T-cell (primary cell): ENCODE measurements around the gene SPATA19. TPM values are rescaled to one million over a fixed set of nuclear protein-coding genes. Genes with fewer than 3 reads are reported as not detected.

ENCODE experiments used
- ATAC-seq, 4 experiments: fragments of 200-7000 bp in 3 of 4; fragments of 150-1000 bp in 1 of 4; cut with Tn5 transposase; replicated peaks in 1 of 4; 1 replicate in 3 of 4; 2 replicates in 1 of 4; pipeline ENCODE4 v1.10.0; 2021; ENCODE audit warnings: moderate library complexity in 3 of 4, mild to moderate bottlenecking in 2 of 4, moderate number of reproducible peaks in 1 of 4
- CTCF ChIA-PET, 2 donors: fragments of 300-600 bp; sonication (Branson Sonifier 250); formaldehyde crosslinking; loops; one replicate each; lab custom pipeline; 2022; ENCODE audit warnings: antibody characterized with exemption in 2 of 2; lab: Charles Lee
- POLR2A ChIA-PET, 2 donors: fragments of 300-600 bp; sonication (Branson Sonifier 250); formaldehyde crosslinking; loops; one replicate each; lab custom pipeline; 2022; ENCODE audit warnings: antibody characterized with exemption in 2 of 2; lab: Charles Lee
- DNase-seq, 35 experiments: peaks; one replicate each; pipeline versions ENCODE4 v3.0.0 to v3.0.0-alpha.2; 2013 to 2023
- H3K27ac ChIP-seq: one replicate; pipeline ENCODE4 v1.5.1; 2013; ENCODE audit warnings: low read length
- H3K27me3 ChIP-seq, 2 experiments: replicated peaks in 1 of 2; 1 replicate in 1 of 2; 2 replicates in 1 of 2; pipeline versions ENCODE4 v1.6.1 to v1.7.0; 2013; ENCODE audit warnings: low read length in 1 of 2, mixed read lengths in 1 of 2; ENCODE audit not compliant: control insufficient read depth in 2 of 2, insufficient read depth in 2 of 2; ENCODE audit errors: extremely low read depth in 1 of 2
- H3K36me3 ChIP-seq, 2 donors: 1 replicate in 1 of 2; 2 replicates in 1 of 2; pipeline versions ENCODE4 v1.6.1 to v1.7.0; 2013; ENCODE audit warnings: low read length in 1 of 2; ENCODE audit not compliant: control insufficient read depth in 2 of 2, insufficient read depth in 1 of 2; ENCODE audit errors: extremely low read depth in 1 of 2
- H3K4me1 ChIP-seq, 2 experiments: 1 replicate in 1 of 2; 2 replicates in 1 of 2; pipeline versions ENCODE4 v1.6.1 to v1.7.0; 2013; ENCODE audit warnings: low read length in 2 of 2, mixed read lengths in 1 of 2; ENCODE audit not compliant: insufficient read depth in 2 of 2, control insufficient read depth in 1 of 2; ENCODE audit errors: extremely low read depth in 1 of 2
- H3K4me3 ChIP-seq, 2 donors: 1 replicate in 1 of 2; 2 replicates in 1 of 2; pipeline versions ENCODE4 v1.5.1 to v1.7.0; 2013; ENCODE audit warnings: mild to moderate bottlenecking in 2 of 2, low read length in 1 of 2, moderate library complexity in 1 of 2; ENCODE audit not compliant: control insufficient read depth in 1 of 2; ENCODE audit errors: extremely low read depth in 1 of 2
- H3K9me3 ChIP-seq: 2 replicates; pipeline ENCODE4 v1.7.0; 2013
- H3K27ac Mint-ChIP-seq, 2 donors: one replicate each; pipeline ENCODE4 v1.8.0; 2020 to 2021; ENCODE audit warnings: mild to moderate bottlenecking in 2 of 2, mixed read lengths in 2 of 2
- H3K27me3 Mint-ChIP-seq, 2 donors: one replicate each; pipeline ENCODE4 v1.8.0; 2021 to 2022; ENCODE audit warnings: mixed read lengths in 2 of 2
- H3K36me3 Mint-ChIP-seq: one replicate; pipeline ENCODE4 v1.8.0; 2021; ENCODE audit warnings: mixed read lengths
- H3K4me1 Mint-ChIP-seq, 3 donors: one replicate each; pipeline ENCODE4 v1.8.0; 2020 to 2022; ENCODE audit warnings: mixed read lengths in 3 of 3, mild to moderate bottlenecking in 1 of 3
- H3K4me3 Mint-ChIP-seq, 3 donors: one replicate each; pipeline ENCODE4 v1.8.0; 2020 to 2022; ENCODE audit warnings: mild to moderate bottlenecking in 3 of 3, mixed read lengths in 3 of 3, moderate library complexity in 3 of 3
- H3K9me3 Mint-ChIP-seq, 3 donors: one replicate each; pipeline ENCODE4 v1.8.0; 2020 to 2022; ENCODE audit warnings: mixed read lengths in 3 of 3
- WGBS: methylation state at CpG from one replicate; pipeline ENCODE4 v1.1.5; 2013; ENCODE audit warnings: missing lambda C conversion rate; ENCODE audit not compliant: insufficient coverage; 5-methylcytosine and 5-hydroxymethylcytosine counted together
- total RNA-seq, 35 experiments: library from RNA in 6 of 35; stranded (reverse) in 6 of 35; fragments of 120-200 nt in 1 of 35; gene quantifications; one replicate each; pipeline versions ENCODE4 v1.2.1 to v1.2.4 and lab custom pipeline; 2013 to 2026

The SPATA19 gene
- total RNA-seq, 5 donors from 2014 or later (not counting 1 experiment from before 2014, with no cell fraction given): not detected

- Mint-ChIP-seq H3K4me3 (no peak overlapping the region), H3K36me3 (no peaks in the 10 kb centered on the region), H3K9me3 (no peaks in the 10 kb centered on the region), H3K4me1 (peaks cover 0 to 2% (median 2%) of the 10 kb centered on the region in 3 donors), H3K27ac (no peak overlapping the region), H3K27me3 (peaks cover 14 to 17% of the 10 kb centered on the region in 2 donors)
- no peaks in the 10 kb centered on the region for H3K4me1 ChIP-seq
- no peak for ATAC-seq
- no peak overlapping the region for H3K4me3 ChIP-seq
- POLR2A ChIA-PET: no interaction called here
- 50% methylated on average over 1 of the region's 5 CpGs for WGBS
- no peaks in the 10 kb centered on the region for H3K9me3 ChIP-seq
- no peak for DNase-seq
- H3K36me3 ChIP-seq: no peaks in the 10 kb centered on the region
- H3K27me3 ChIP-seq: peaks cover 0 to 16% of the 10 kb centered on the region in 2 experiments
- CTCF ChIA-PET: no interaction called here
- no peak overlapping the region for H3K27ac ChIP-seq
These were observed 16.4 kb downstream of the SPATA19 start for GRCh38 chr11:133828871-133829270.

GRCh38 chr11:133827556-133827955, 17.8 kb downstream of the SPATA19 start:
- ATAC-seq: no peak
- CTCF ChIA-PET: no interaction called here

GRCh38 chr11:133826866-133827265, 18.4 kb downstream of the SPATA19 start:
- Mint-ChIP-seq H3K36me3 (no peaks in the 10 kb centered on the region), H3K27ac (no peak overlapping the region), H3K9me3 (no peaks in the 10 kb centered on the region), H3K4me3 (no peak overlapping the region), H3K27me3 (peaks cover 12 to 17% of the 10 kb centered on the region in 2 donors), H3K4me1 (no peaks in the 10 kb centered on the region)
- no peaks in the 10 kb centered on the region for H3K9me3 ChIP-seq
- no peaks in the 10 kb centered on the region for H3K4me1 ChIP-seq
- ATAC-seq (no peak), DNase-seq (no peak)
- ChIA-PET POLR2A (no interaction called here), CTCF (no interaction called here)
- no peak overlapping the region for H3K4me3 ChIP-seq
- 74% methylated on average over 3 of the region's 4 CpGs for WGBS
- H3K27me3 ChIP-seq: peaks cover 0 to 8% of the 10 kb centered on the region in 2 experiments
- no peaks in the 10 kb centered on the region for H3K36me3 ChIP-seq
- no peak overlapping the region for H3K27ac ChIP-seq

More at GRCh38 chr11:133827556-133827955, 17.8 kb downstream of the SPATA19 start:
- Histone ChIP-seq H3K27ac (no peak overlapping the region), H3K4me1 (no peaks in the 10 kb centered on the region), H3K4me3 (no peak overlapping the region), H3K36me3 (no peaks in the 10 kb centered on the region), H3K27me3 (peaks cover 0 to 15% of the 10 kb centered on the region in 2 experiments), H3K9me3 (no peaks in the 10 kb centered on the region)
- H3K4me3 Mint-ChIP-seq: no peak overlapping the region
- DNase-seq: no peak
- H3K4me1 Mint-ChIP-seq: peaks cover 0 to 2% (median 2%) of the 10 kb centered on the region in 3 donors
- no peaks in the 10 kb centered on the region for H3K36me3 Mint-ChIP-seq
- H3K27ac Mint-ChIP-seq: no peak overlapping the region
- 72% methylated on average over 3 of the region's 3 CpGs for WGBS
- peaks cover 14 to 17% of the 10 kb centered on the region in 2 donors for H3K27me3 Mint-ChIP-seq
- no peaks in the 10 kb centered on the region for H3K9me3 Mint-ChIP-seq
- POLR2A ChIA-PET: no interaction called here

- H3K27me3 Mint-ChIP-seq: peaks cover 4 to 20% of the 10 kb centered on the region in 2 donors
- Histone ChIP-seq H3K27me3 (peaks cover 0 to 6% of the 10 kb centered on the region in 2 experiments), H3K27ac (no peak overlapping the region), H3K4me1 (no peaks in the 10 kb centered on the region), H3K9me3 (no peaks in the 10 kb centered on the region), H3K36me3 (no peaks in the 10 kb centered on the region), H3K4me3 (no peak overlapping the region)
- POLR2A ChIA-PET: no interaction called here
- H3K4me1 Mint-ChIP-seq: no peaks in the 10 kb centered on the region
- CTCF ChIA-PET: no interaction called here
- WGBS: no CpG with 5 or more reads among the region's 3 CpGs
- no peak overlapping the region for H3K4me3 Mint-ChIP-seq
- no peaks in the 10 kb centered on the region for H3K9me3 Mint-ChIP-seq
- H3K27ac Mint-ChIP-seq: no peak overlapping the region
- ATAC-seq (no peak), DNase-seq (no peak)
- no peaks in the 10 kb centered on the region for H3K36me3 Mint-ChIP-seq
These were observed 19.6 kb downstream of the SPATA19 start for GRCh38 chr11:133825666-133826065.

- peaks cover 4 to 21% of the 10 kb centered on the region in 2 donors for H3K27me3 Mint-ChIP-seq
- no peak overlapping the region for H3K27ac Mint-ChIP-seq
- Histone ChIP-seq H3K4me1 (no peaks in the 10 kb centered on the region), H3K9me3 (no peaks in the 10 kb centered on the region), H3K36me3 (no peaks in the 10 kb centered on the region), H3K27ac (no peak overlapping the region), H3K27me3 (peaks cover 0 to 6% of the 10 kb centered on the region in 2 experiments), H3K4me3 (no peak overlapping the region)
- H3K4me3 Mint-ChIP-seq: no peak overlapping the region
- ATAC-seq (no peak), DNase-seq (no peak)
- no peaks in the 10 kb centered on the region for H3K36me3 Mint-ChIP-seq
- ChIA-PET POLR2A (no interaction called here), CTCF (no interaction called here)
- no peaks in the 10 kb centered on the region for H3K4me1 Mint-ChIP-seq
- WGBS: 98% methylated on average over 6 of the region's 11 CpGs
- no peaks in the 10 kb centered on the region for H3K9me3 Mint-ChIP-seq
These were observed 20.2 kb downstream of the SPATA19 start for GRCh38 chr11:133825156-133825555.

- H3K4me3 ChIP-seq: no peak overlapping the region
- ATAC-seq: no peak
- Mint-ChIP-seq H3K27me3 (peaks cover 4 to 21% of the 10 kb centered on the region in 2 donors), H3K27ac (no peak overlapping the region), H3K4me3 (no peak overlapping the region), H3K36me3 (no peaks in the 10 kb centered on the region), H3K4me1 (no peaks in the 10 kb centered on the region), H3K9me3 (no peaks in the 10 kb centered on the region)
- CTCF ChIA-PET: no interaction called here
- no peaks in the 10 kb centered on the region for H3K9me3 ChIP-seq
- H3K4me1 ChIP-seq: no peaks in the 10 kb centered on the region
- DNase-seq: no peak
- no peaks in the 10 kb centered on the region for H3K36me3 ChIP-seq
- no peak overlapping the region for H3K27ac ChIP-seq
- POLR2A ChIA-PET: no interaction called here
- H3K27me3 ChIP-seq: peaks cover 0 to 6% of the 10 kb centered on the region in 2 experiments
- WGBS: 87% methylated on average over 3 of the region's 9 CpGs
These were observed 20.7 kb downstream of the SPATA19 start for GRCh38 chr11:133824593-133824992.

GRCh38 chr11:133823614-133824013, 21.7 kb downstream of the SPATA19 start:
- no peaks in the 10 kb centered on the region for H3K9me3 Mint-ChIP-seq
- H3K4me3 Mint-ChIP-seq: no peak overlapping the region
- Histone ChIP-seq H3K27me3 (peaks cover 0 to 6% of the 10 kb centered on the region in 2 experiments), H3K4me3 (no peak overlapping the region), H3K9me3 (no peaks in the 10 kb centered on the region), H3K27ac (no peak overlapping the region), H3K36me3 (no peaks in the 10 kb centered on the region), H3K4me1 (no peaks in the 10 kb centered on the region)
- peaks cover 4 to 19% of the 10 kb centered on the region in 2 donors for H3K27me3 Mint-ChIP-seq
- H3K36me3 Mint-ChIP-seq: no peaks in the 10 kb centered on the region
- H3K27ac Mint-ChIP-seq: no peak overlapping the region
- ATAC-seq (no peak), DNase-seq (no peak)
- WGBS: no CpG with 5 or more reads among the region's 4 CpGs
- CTCF ChIA-PET: interaction anchor here in 1 of 2 donors (0.7 kb wide), 1 partner anchor 574 kb away, joined by 6 read pairs; no protein-coding TSS in a partner anchor
- H3K4me1 Mint-ChIP-seq: no peaks in the 10 kb centered on the region
- POLR2A ChIA-PET: no interaction called here
